Measurements from ENCODE around the gene LSM12. TPM values are rescaled to one million over a fixed set of nuclear protein-coding genes. Genes with fewer than 3 reads are reported as not detected.

Gene LSM12
- total RNA-seq, 1 experiment from 2014 or later: 42.6 TPM

DNA sequence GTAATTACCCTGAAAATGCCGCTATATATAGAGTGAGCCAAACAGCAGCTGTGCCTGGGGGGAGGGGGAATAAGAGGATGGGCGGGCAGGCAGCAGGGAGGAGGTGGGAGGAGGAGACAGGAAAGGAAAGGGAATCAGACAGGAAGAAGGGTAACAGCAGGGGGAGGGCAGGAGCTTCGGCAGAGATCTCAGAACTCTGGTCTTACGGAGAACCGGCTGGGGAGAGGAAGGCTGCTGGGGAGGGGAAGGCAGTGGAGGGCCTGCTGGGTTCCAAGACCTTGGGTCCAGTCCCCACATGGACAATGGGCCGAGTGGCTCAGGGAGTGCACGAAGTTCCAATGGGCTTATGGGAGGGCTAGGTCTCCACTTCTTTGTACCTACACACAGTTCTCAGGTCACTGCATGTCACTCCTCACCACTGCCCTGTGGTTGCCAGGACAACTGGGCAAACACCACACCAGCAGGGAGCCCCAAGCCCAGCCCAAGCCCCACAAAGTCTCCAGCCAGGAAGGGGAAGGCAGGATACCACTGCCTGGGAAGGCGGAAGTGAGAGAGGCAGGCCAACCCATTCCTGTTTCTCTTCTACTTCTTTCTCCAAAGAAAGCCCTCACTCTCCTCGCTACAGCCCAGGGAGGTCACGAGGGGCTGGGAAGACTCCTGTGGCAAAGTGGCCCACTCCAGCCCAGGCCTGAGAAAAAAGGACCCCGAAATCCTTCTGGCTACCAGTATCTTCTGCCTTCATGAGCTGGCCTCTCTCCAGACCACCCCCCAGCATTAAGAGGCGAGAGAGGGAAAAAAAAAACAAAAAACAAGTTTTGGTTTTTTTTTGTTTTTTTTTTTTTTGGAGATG lies 29.4 kb upstream of the LSM12 start:
- peak; percentile 91 for DNase-seq (ENCODE audit: low read depth)

DNA sequence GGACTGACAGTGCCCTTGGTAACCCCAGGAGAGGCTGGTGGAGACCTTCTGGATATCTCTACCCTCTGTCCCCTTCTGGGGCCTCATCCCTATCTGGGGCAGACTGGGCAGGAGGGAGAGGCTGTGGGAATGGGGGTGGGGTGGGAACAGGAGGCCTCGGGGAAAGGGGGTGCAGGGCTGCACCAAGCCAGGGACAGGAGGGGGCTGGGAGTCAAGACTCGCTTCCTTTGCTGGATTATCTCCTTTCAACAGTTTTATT lies 28.8 kb upstream of the LSM12 start:
- no peak for DNase-seq (ENCODE audit: low read depth)

DNA sequence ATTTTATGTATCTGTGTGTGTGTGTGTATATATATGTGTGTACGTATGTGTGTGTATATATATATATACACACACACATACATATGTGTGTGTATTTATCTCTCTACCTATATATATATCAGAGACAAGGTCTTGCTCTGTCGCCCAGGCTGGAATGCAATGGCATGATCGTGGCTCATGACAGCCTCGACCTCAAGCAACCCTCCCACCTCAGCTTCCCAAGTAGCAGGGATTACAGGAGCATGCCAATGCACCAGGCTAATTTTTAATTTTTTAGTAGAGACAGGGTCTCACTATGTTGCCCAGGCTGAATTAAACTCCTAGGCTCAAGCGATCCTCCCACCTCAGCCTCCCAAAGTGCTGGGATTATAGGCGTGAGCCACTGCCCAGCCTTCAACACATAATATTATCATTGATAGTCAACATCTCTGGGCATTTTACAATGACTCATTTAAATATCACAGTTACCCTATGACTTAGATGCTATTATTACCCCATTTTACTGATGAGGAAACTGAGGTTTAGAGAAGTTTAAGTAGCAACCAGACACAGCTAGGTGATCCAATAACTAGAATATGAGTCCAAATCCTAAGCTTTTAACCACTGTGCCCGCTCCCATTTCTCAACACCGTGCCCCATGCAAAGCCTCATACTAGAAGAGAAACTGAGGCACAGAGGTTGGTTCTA lies 28.4 kb upstream of the LSM12 start:
- no peak for DNase-seq (ENCODE audit: low read depth)

DNA sequence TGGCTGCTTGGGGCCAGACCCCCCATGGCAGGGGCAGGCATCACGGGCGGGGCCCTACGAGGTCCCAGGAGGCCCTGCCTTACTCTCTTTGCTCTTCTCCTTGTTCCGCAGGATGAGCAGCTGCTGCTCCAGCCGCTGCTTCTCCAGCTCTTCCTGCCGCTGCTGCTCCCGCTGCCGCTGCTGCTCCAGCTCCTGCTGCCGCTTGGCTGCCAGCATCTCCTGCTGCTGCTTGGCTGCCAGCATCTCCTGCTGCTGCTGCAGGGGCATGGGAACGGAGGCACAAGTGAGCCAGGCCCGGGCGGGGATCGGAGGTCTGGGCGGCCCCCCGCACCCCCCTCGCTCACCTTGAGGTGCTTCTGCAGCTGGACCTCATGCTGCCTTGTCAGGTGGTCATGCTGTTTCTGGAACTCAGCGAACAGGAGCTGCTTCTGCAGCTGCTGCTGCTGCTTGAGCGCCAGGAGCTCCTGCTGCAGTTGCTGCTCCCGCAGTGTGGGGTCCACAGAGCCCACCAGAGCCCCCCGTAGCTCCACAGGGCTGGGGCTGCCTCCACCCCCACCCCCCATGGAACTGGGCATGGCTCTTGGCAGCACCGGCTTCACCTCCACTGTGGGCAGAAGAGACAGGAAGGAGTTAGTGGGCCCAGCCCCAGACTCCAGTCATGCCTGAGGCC lies 26.9 kb upstream of the LSM12 start:
- no peak for DNase-seq (ENCODE audit: low read depth)

DNA sequence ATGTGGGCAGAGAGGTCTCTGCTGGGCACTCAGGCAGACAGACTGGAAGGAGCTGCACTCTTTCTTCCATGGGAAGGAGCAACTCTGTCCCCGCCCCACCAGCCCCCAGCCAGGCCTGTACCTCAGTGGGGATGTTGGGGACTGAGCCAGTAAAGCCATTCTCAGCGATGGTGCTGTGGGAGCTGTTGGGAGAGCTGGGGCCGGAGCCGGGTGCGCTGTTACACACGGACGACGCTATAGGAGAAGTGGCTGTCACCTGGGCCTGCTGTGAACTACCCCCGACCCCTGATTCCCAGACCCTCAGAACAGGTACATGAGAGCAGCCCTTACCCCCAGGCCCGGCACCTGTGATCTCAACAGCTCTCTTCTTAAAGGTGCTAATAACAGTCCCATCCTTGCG lies 25.6 kb upstream of the LSM12 start:
- no peak for DNase-seq (ENCODE audit: low read depth)

DNA sequence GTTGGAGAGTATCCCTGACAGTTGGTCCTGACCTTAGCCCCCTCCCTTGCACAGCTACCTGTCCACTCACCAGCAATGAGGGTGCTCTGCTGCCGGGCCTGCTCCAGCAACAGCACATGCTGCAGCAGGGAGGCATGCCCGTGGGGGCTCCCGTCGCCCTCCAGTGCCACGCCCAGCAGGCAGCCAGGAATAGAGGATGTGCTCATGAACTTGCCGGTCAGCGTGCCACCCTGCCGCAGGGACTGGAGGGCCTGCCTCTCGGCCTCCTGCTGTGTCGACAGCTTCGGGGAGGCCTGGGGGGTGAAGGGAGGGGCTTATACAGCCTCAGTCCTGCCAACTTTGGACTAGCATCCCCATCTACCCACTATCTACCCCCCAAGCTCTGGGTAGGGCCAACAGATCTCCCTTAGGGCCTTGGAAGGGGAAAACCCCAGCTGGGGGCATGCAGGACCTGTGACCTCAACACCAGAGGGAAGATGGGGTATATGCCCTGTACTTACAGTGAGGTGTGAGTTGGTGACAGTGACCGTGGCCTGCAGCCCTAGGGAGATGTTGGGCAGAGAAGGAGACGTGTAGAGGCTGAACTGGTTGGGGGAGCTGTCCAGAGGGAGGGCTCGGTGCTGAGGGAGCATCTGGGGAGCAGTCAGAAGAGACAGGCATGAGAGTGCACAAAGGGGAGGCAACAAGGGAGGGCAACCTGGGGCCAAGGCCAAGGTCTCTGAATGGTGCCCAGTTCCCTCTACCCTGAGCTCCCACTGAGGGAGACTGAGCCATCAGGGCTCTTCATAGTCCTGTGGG lies 24.9 kb upstream of the LSM12 start:
- DNase-seq (ENCODE audit: low read depth): no peak

DNA sequence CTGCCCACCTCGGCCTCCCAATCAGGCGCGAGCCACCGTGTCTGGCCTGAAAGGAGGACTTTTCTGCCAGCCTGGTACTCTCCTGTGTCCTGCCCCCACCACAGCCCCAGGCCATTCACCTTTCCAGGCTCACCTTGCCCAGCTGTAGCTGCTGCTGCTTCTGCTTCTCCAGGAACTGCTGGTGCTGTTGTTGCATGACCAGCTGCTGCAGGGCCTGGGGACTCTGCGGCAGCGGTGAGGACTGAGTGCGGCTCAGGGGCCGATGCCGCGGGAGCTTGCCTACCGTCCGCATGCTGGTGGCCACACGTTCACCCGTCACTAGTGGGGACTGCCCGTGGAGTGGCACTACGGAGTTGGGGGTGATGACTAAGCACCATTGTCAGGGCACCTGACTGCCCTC lies 21.8 kb upstream of the LSM12 start:
- no peak for DNase-seq (ENCODE audit: low read depth)

DNA sequence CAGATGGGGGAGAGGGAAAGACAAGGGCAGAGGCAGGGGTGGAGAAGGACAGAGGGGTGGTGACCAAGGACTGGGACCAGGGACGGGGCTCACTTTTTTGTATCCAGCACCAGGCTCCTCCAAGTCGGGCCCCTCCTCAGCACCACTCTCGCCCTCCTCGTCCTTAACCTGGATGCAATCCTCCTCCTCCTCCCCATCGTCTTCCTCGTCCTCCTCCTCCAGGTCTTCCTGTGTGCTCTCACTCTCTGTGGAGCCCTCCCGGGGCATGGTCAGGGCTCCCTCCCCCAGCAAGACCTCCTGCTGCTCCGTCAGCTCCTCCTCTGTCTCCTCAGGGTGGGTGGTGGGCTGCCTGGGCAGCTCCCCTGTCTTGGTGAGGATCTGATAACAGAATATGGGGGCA lies 20.8 kb upstream of the LSM12 start:
- DNase-seq (ENCODE audit: low read depth): no peak

DNA sequence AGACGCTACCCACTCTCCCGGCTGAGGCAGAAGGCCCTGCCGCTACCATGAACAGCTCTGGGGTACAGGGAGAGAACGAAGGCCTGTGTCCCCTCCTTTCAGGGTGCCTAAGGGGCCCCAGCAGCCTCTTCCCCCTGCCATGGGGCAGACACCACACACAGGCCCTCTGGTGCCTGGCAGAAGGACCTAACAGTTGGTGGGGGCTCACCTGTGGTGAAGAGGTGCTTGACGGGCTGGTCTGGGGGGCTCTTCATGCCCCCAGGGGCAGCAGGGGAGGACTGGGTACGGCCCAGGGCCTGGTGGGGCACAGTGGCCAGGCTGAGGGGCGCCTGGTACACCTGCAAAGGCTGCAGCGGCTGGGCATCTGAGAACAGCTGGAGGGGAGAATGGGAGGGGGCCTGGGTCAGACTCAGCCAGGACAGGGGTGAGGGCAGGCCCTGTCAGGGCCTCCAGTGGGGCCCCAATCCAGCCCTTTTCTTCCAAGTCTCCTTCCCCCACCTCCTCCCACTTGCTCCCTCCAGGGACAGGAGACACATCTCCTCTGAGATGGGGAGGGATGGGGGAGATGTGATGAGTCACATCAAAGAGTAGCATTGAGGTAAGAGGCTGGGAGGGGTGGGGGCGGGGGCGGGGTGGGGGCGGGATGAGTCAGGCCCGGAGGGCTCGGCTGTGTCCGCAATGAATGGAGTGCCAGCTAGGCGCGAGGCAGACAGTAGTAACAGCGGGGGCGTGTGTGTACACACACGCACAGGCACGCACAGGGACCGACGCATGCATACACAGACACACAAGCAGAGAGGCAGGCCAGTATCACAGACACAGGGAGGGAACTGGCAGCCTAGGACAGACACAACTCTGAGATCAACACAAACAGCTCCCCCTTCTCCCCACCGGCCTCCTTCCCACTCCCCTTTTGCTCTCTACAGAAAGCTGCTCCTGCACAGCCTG lies 20.2 kb upstream of the LSM12 start:
- peak; percentile 89 for DNase-seq (ENCODE audit: low read depth)

DNA sequence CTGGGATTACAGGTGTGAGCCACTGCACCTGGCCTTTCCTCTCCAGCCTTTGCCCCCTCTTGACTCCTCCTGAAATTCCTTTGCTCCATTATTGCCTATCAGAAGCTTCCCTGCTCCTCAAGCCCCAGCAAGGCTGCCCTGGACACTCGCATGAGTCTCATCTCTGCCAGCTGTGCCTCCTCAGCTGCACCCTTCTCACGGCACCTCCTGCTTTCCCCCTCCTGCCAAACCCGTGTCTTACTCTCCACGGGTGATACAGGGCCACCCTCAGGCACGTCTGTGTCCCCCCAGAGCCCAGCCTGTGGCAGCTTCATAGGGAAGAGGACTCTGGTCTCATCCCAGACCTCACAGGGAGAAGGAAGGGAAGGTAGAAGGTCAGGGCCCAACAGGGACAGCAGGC lies 19.4 kb upstream of the LSM12 start:
- DNase-seq (ENCODE audit: low read depth): no peak

DNA sequence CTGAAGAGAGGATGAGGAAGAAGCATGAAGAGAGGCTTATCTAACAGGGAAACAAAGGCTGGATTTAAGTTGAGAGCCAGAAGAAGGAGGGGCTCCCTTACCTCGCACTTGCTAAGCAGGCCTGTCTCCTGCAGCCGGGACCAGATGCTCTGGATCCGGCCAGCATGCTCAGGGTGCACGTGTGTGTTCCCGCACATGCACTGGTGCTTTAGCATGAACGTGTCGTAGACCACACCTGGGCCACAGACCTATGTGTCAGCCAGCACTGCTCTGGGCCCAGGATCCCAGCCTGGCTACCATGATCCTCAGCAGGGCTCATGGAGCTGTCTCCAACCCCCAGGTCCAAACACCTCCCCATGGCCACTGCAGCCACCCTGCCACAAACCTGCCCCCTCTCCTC lies 18.4 kb upstream of the LSM12 start:
- no peak for DNase-seq (ENCODE audit: low read depth)

DNA sequence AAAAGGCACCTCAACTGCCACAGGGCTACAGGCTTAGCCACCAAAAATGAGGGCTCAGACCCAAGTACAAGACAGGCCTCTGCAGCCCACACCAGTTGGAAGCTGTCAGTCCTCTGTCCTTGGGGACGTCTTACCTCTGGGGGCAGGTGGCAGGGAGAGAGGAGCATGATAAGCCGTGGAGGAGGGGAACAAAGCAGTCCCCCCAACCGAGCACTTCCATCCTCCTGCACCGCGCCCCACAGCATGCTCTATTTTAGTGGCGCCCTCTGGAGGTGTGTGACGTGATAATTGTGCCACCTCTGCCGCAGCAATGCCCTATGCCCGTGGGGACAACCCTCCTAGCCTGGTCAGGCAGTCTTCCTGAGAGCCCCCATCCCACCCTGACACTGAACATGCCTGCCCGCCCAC lies 17.7 kb upstream of the LSM12 start:
- no peak for DNase-seq (ENCODE audit: low read depth)

DNA sequence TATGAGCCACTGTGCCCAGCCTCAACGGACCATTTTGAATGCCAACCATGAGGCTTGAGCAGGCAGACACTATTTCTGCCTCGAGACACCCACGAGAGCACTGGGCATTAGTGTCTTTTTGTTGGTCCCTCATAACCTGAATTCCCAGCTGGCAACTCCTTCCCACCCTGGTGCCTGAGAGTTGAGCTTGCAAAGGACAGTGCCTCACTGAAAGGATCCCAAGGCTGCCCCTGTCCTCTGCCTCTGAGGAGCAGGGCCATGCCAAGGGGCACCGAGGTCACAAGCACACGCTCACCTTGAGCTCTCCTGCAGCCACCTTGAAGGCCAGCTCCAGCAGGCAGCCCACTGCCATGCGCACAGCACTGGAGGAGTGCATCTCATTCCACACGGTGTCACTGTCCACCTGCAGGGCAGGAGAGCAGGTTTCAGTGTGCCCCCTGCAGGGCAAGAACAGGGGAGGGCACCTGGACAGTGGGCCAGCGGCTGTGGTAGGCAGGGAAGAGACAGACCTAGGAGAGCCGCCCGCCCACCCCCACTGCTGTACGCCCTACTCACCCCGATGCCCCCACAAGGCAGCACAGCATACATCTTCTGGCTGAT lies 16.9 kb upstream of the LSM12 start:
- DNase-seq (ENCODE audit: low read depth): peak; percentile 36

DNA sequence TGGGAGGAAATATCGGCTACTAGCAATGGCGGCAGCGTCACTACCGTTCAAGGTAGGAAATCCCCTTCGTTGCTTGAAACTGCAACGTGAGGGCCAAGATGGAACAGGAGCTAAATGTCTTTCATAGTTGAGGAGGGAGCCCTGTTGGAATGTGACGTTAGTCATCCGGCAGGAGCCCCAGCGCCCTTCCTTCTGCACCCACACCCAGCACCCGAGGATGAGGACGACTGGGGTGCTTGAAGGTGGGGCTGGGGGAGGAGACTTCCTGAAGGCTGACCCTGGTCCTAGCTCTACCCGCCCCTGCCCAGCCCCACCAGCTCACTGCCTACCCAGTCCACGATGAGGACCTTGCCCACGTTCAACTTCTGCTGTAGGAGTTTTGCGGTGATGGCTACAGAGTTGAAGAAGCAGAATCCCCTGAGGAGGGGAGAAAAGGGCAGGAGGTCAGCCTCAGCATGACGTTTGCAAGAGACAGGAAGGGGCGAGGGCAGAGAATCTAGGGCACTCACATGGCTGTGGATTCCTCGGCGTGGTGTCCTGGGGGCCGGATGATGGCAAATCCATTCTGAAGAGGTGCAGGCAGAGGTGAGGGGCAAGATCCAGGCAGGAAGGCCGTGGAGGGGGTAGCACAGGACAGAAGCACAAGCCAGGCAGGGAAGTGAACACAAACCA lies 15.9 kb upstream of the LSM12 start:
- no peak for DNase-seq (ENCODE audit: low read depth)

DNA sequence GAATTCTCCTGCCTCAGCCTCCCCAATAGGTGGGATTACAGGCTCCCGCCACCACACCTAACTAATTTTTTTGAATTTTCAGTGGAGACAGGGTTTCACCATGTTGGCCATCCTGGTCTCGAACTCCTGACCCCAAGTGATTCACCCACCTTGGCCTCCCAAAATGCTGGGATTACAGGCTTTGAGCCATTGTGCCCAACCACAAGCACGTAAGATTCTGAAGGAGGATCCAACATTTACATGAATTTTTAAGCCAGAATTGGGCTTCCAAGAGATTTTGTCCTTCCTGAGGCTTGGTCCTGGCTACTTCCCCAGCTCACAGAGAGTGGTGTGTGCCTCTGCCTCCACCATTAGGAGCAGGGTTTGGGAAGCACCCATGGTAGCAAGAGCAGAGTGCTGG lies 15.2 kb upstream of the LSM12 start:
- no peak for DNase-seq (ENCODE audit: low read depth)

DNA sequence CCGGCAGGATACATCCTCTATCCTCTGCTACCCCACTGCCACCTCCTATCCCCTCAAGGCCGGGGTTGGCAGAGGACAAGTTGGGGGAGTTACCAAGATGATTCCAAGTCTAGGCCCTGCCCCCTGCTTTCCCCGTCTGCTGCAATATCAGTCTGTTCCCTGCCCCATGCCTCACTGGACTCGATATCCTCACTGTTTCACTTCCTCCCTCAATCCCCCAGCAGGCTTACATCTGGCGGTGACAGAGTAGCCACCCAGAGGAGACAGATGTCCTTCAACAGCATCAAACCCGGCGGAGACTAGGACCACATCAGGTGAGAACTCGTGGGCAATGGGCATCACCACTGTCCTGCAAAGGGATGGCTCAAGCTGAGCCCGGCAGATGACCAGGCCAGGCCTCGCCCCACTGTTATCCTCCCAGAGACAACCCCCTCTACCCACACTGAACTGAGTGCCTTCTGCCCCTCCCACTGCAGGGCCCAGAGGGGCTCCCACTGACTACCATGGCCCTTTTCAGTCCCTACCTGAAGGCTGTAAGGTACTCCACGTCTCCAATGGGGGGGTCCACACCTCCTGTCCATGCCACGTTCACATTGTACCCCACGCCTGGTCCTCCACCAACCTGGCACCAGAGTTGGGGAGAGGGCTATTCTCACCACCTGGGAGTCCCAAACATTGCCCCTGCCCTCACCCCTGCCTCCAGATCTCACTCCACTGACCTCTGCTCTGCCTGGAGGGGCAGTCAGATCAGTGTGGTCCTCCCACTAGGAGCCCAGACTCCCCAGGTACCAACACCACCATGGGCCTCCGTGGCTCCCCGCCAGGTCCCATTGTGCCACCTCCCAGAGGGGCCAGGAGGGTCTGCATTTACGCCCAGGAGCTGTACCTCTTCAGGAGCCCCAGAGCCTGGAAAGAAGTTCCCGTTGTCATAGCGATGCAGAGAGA lies 13.7 kb upstream of the LSM12 start:
- DNase-seq (ENCODE audit: low read depth): no peak

DNA sequence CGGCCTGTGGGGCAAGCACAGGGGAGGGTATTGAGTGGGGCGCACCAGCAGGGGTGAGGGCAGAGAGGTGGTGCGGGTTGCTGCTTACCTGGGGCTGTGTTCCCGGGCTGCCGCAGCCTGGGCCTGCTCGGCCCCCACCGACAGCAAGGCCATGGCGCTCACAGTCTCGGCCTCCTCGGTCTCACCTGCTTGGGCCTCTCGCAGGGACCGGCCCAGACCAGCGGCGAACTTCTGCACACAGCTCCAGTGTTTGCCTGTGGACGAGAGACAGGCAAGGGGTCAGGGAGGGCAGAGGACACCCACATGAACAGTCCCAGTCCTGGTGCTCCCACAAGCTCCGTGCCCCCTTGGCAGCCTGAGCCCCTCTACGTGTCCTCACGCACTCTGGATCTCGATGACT lies 11.9 kb upstream of the LSM12 start:
- DNase-seq (ENCODE audit: low read depth): no peak

DNA sequence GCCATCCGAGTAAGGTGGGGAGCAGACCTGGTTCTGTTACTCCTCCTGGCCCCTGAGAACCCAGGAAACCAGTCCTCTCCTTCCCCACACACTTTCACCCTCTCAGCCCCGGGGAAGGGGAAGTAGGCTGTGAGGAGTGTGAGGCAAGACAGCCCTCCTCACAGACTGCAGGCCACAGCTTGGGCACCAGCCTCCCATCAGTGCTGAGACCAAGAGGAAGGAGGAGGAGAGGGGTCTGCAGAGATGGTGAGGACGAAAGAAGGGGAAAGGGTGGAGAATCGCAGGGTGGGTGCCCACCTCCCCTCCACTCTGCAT lies 11.1 kb upstream of the LSM12 start:
- no peak for DNase-seq (ENCODE audit: low read depth)

Measured in Daoy (cell line).